Central memory CD8-positive, alpha-beta T cell (primary cell): ENCODE results near the gene EXOC1.
A peak's percentile ranks its signal among the peaks of the same experiment; 100 is the strongest.
"Not testable (repeated sequence)": the region's sequence is repeated elsewhere in the genome, so short reads cannot be mapped to it uniquely, and the experiment has no call there.

ENCODE experiments used
- ATAC-seq: fragments of 150-1000 bp; cut with Tn5 transposase; replicated peaks from 2 replicates; pipeline ENCODE4 v1.10.0; 2022; ENCODE audit warnings: mild to moderate bottlenecking, moderate FRiP score, moderate number of reproducible peaks; ENCODE audit not compliant: poor library complexity, severe bottlenecking; ENCODE audit errors: extremely low read depth
- DNase-seq, 2 donors: peaks; one replicate each; pipeline ENCODE4 v3.0.0; 2021; ENCODE audit warnings: low spot score in 2 of 2
- H3K27ac Mint-ChIP-seq: one replicate; pipeline ENCODE4 v1.8.0; 2022; ENCODE audit warnings: low read depth, mild to moderate bottlenecking, moderate library complexity, mixed read lengths
- H3K27me3 Mint-ChIP-seq: one replicate; pipeline ENCODE4 v1.8.0; 2022; ENCODE audit warnings: mixed read lengths
- H3K36me3 Mint-ChIP-seq: one replicate; pipeline ENCODE4 v1.8.0; 2022; ENCODE audit warnings: mild to moderate bottlenecking, moderate library complexity, mixed read lengths; ENCODE audit not compliant: insufficient read depth
- H3K4me1 Mint-ChIP-seq: one replicate; pipeline ENCODE4 v1.8.0; 2022; ENCODE audit warnings: mixed read lengths
- H3K4me3 Mint-ChIP-seq: one replicate; pipeline ENCODE4 v1.8.0; 2022; ENCODE audit warnings: mild to moderate bottlenecking, moderate library complexity, mixed read lengths
- H3K9me3 Mint-ChIP-seq: one replicate; pipeline ENCODE4 v1.8.0; 2022; ENCODE audit warnings: mixed read lengths

The EXOC1 gene

GRCh38 chr4:55830716-55831115, 22.7 kb upstream of the EXOC1 start:
- peaks cover 57% of the 10 kb centered on the region for H3K27me3 Mint-ChIP-seq

GRCh38 chr4:55834086-55834795, 19.2 kb upstream of the EXOC1 start:
- H3K27me3 Mint-ChIP-seq, result peaks cover 67% of the 10 kb centered on the region
- ATAC-seq, result no peak

More at GRCh38 chr4:55830716-55831115, 22.7 kb upstream of the EXOC1 start:
- ATAC-seq (no peak), DNase-seq (no peak)
- Mint-ChIP-seq H3K9me3 (no peaks in the 10 kb centered on the region), H3K4me1 (no peaks in the 10 kb centered on the region), H3K36me3 (no peaks in the 10 kb centered on the region), H3K4me3 (no peak overlapping the region), H3K27ac (no peak overlapping the region)

GRCh38 chr4:55837903-55838302, 15.5 kb upstream of the EXOC1 start:
- H3K4me1 Mint-ChIP-seq, result no peaks in the 10 kb centered on the region

More at GRCh38 chr4:55834086-55834795, 19.2 kb upstream of the EXOC1 start:
- no peaks in the 10 kb centered on the region for H3K4me1 Mint-ChIP-seq
- H3K4me3 Mint-ChIP-seq, result no peak overlapping the region
- no peak for DNase-seq
- H3K9me3 Mint-ChIP-seq, result no peaks in the 10 kb centered on the region
- H3K36me3 Mint-ChIP-seq, result no peaks in the 10 kb centered on the region
- no peak overlapping the region for H3K27ac Mint-ChIP-seq

GRCh38 chr4:55838356-55838755, 15.1 kb upstream of the EXOC1 start:
- H3K4me1 Mint-ChIP-seq, result no peaks in the 10 kb centered on the region
- no peak for DNase-seq
- no peak overlapping the region for H3K4me3 Mint-ChIP-seq
- no peaks in the 10 kb centered on the region for H3K36me3 Mint-ChIP-seq
- H3K9me3 Mint-ChIP-seq, result no peaks in the 10 kb centered on the region
- H3K27ac Mint-ChIP-seq, result no peak overlapping the region
- no peak for ATAC-seq
- H3K27me3 Mint-ChIP-seq, result peaks cover 60% of the 10 kb centered on the region

More at GRCh38 chr4:55837903-55838302, 15.5 kb upstream of the EXOC1 start:
- Mint-ChIP-seq H3K4me3 (no peak overlapping the region), H3K9me3 (no peaks in the 10 kb centered on the region), H3K36me3 (no peaks in the 10 kb centered on the region), H3K27me3 (peaks cover 60% of the 10 kb centered on the region), H3K27ac (no peak overlapping the region)
- DNase-seq, result no peak
- ATAC-seq, result no peak

GRCh38 chr4:55838952-55839351, 14.5 kb upstream of the EXOC1 start:
- Mint-ChIP-seq H3K27ac (no peak overlapping the region), H3K4me3 (no peak overlapping the region), H3K36me3 (no peaks in the 10 kb centered on the region), H3K4me1 (no peaks in the 10 kb centered on the region), H3K27me3 (peaks cover 57% of the 10 kb centered on the region), H3K9me3 (no peaks in the 10 kb centered on the region)
- DNase-seq (no peak), ATAC-seq (no peak)

- no peaks in the 10 kb centered on the region for H3K9me3 Mint-ChIP-seq
- no peak overlapping the region for H3K4me3 Mint-ChIP-seq
- H3K27ac Mint-ChIP-seq, result no peak overlapping the region
- ATAC-seq (no peak), DNase-seq (no peak)
- H3K36me3 Mint-ChIP-seq, result no peaks in the 10 kb centered on the region
- H3K4me1 Mint-ChIP-seq, result no peaks in the 10 kb centered on the region
- peaks cover 46% of the 10 kb centered on the region for H3K27me3 Mint-ChIP-seq
These were observed 12.5 kb upstream of the EXOC1 start for GRCh38 chr4:55840956-55841355.

- Mint-ChIP-seq H3K4me3 (peak overlapping the region; percentile 18), H3K27me3 (peaks cover 40% of the 10 kb centered on the region)
- not testable (repeated sequence) for H3K36me3 Mint-ChIP-seq, H3K9me3 Mint-ChIP-seq, ATAC-seq, DNase-seq, H3K4me1 Mint-ChIP-seq, H3K27ac Mint-ChIP-seq
These were observed 11.8 kb upstream of the EXOC1 start for GRCh38 chr4:55841373-55842239.

- not testable (repeated sequence) for H3K9me3 Mint-ChIP-seq, H3K4me3 Mint-ChIP-seq, DNase-seq, ATAC-seq, H3K27ac Mint-ChIP-seq, H3K4me1 Mint-ChIP-seq, H3K36me3 Mint-ChIP-seq
- peaks cover 34% of the 10 kb centered on the region for H3K27me3 Mint-ChIP-seq
These were observed 11.1 kb upstream of the EXOC1 start for GRCh38 chr4:55842312-55842711.

- ATAC-seq, result no peak
- H3K27ac Mint-ChIP-seq, result no peak overlapping the region
- peaks cover 5% of the 10 kb centered on the region for H3K36me3 Mint-ChIP-seq
These were observed 3.7 kb upstream of the EXOC1 start for GRCh38 chr4:55849724-55850123.

GRCh38 chr4:55851885-55852284, 1.6 kb upstream of the EXOC1 start:
- H3K36me3 Mint-ChIP-seq, result peaks cover 7% of the 10 kb centered on the region
- H3K4me1 Mint-ChIP-seq, result peaks cover 21% of the 10 kb centered on the region
- DNase-seq, result peak in 1 of 2 donors; percentile 30
- no peaks in the 10 kb centered on the region for H3K27me3 Mint-ChIP-seq
- H3K4me3 Mint-ChIP-seq, result no peak overlapping the region
- no peak overlapping the region for H3K27ac Mint-ChIP-seq
- peak; percentile 65 for ATAC-seq
- no peaks in the 10 kb centered on the region for H3K9me3 Mint-ChIP-seq

More at GRCh38 chr4:55849724-55850123, 3.7 kb upstream of the EXOC1 start:
- DNase-seq, result no peak
- no peak overlapping the region for H3K4me3 Mint-ChIP-seq
- no peaks in the 10 kb centered on the region for H3K9me3 Mint-ChIP-seq
- peaks cover 3% of the 10 kb centered on the region for H3K27me3 Mint-ChIP-seq
- H3K4me1 Mint-ChIP-seq, result peaks cover 21% of the 10 kb centered on the region

- Mint-ChIP-seq H3K27ac (no peak overlapping the region), H3K4me3 (no peak overlapping the region), H3K4me1 (peaks cover 21% of the 10 kb centered on the region), H3K36me3 (peaks cover 8% of the 10 kb centered on the region), H3K27me3 (no peaks in the 10 kb centered on the region), H3K9me3 (no peaks in the 10 kb centered on the region)
- DNase-seq (no peak), ATAC-seq (peak; percentile 40)
These were observed 681 bp downstream of the EXOC1 start for GRCh38 chr4:55854129-55854528.

GRCh38 chr4:55857586-55857985, 4.1 kb downstream of the EXOC1 start:
- no peak for ATAC-seq
- peaks cover under 1% of the 10 kb centered on the region for H3K4me1 Mint-ChIP-seq

GRCh38 chr4:55859711-55860110, 6.3 kb downstream of the EXOC1 start:
- Mint-ChIP-seq H3K9me3 (no peaks in the 10 kb centered on the region), H3K4me1 (no peaks in the 10 kb centered on the region), H3K27ac (no peak overlapping the region), H3K36me3 (peaks cover 26% of the 10 kb centered on the region), H3K4me3 (no peak overlapping the region), H3K27me3 (no peaks in the 10 kb centered on the region)
- ATAC-seq (no peak), DNase-seq (no peak)

More at GRCh38 chr4:55857586-55857985, 4.1 kb downstream of the EXOC1 start:
- H3K27ac Mint-ChIP-seq, result no peak overlapping the region
- DNase-seq, result no peak
- H3K36me3 Mint-ChIP-seq, result peaks cover 24% of the 10 kb centered on the region
- H3K4me3 Mint-ChIP-seq, result no peak overlapping the region
- no peaks in the 10 kb centered on the region for H3K27me3 Mint-ChIP-seq
- no peaks in the 10 kb centered on the region for H3K9me3 Mint-ChIP-seq
